OCI-LY1 (cell line): ENCODE data around the gene MYZAP.

Experiments used
- EZH2 ChIP-seq: fragments of 200-600 bp; sonication (generic), shearing (Covaris generic); IDR thresholded peaks from 2 replicates; pipeline ENCODE4 v1.8.0; 2017; ENCODE audit warnings: borderline replicate concordance, mixed run types, mild to moderate bottlenecking, antibody characterized with exemption, low read length, moderate library complexity, mixed read lengths
- TF ChIP-seq, protein P1 (sequence below): fragments of 200-600 bp; sonication (generic), shearing (Covaris generic); IDR thresholded peaks from 2 replicates; pipeline ENCODE4 v1.5.1; 2017; ENCODE audit warnings: mild to moderate bottlenecking, antibody characterized with exemption, low read length, moderate library complexity, mixed read lengths

GRCh38 chr15:57595011-57595866, 3.5 kb downstream of the MYZAP start:
- no peak for TF ChIP-seq EZH2
- TF ChIP-seq, protein P1, sequence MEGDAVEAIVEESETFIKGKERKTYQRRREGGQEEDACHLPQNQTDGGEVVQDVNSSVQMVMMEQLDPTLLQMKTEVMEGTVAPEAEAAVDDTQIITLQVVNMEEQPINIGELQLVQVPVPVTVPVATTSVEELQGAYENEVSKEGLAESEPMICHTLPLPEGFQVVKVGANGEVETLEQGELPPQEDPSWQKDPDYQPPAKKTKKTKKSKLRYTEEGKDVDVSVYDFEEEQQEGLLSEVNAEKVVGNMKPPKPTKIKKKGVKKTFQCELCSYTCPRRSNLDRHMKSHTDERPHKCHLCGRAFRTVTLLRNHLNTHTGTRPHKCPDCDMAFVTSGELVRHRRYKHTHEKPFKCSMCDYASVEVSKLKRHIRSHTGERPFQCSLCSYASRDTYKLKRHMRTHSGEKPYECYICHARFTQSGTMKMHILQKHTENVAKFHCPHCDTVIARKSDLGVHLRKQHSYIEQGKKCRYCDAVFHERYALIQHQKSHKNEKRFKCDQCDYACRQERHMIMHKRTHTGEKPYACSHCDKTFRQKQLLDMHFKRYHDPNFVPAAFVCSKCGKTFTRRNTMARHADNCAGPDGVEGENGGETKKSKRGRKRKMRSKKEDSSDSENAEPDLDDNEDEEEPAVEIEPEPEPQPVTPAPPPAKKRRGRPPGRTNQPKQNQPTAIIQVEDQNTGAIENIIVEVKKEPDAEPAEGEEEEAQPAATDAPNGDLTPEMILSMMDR = no peak
